Keratinocyte (primary cell): ENCODE data around the gene VCL. TPM values are rescaled to one million over a fixed set of nuclear protein-coding genes. Genes with fewer than 3 reads are reported as not detected.

Experiments
- DNase-seq: peaks from one replicate; pipeline ENCODE4 v3.0.0-alpha.2; 2011; ENCODE audit warnings: low read depth, missing footprints, low spot score
- FAIRE-seq: peaks from 2 replicates; lab custom pipeline; 2011; peaks lifted over from hg19 to GRCh38; lab: Jason Lieb, UNC
- H2AFZ ChIP-seq: 2 replicates; pipeline ENCODE4 v1.6.0; 2012; ENCODE audit warnings: low read length, control low read depth, inconsistent platforms; ENCODE audit not compliant: control insufficient read depth
- H3K27ac ChIP-seq: 2 replicates; pipeline ENCODE4 v1.5.1; 2011; ENCODE audit warnings: low read length; ENCODE audit not compliant: control insufficient read depth, insufficient read depth
- H3K27me3 ChIP-seq: 3 replicates; pipeline ENCODE4 v1.6.0; 2011; ENCODE audit warnings: low read length; ENCODE audit not compliant: control insufficient read depth, insufficient read depth; ENCODE audit errors: extremely low read depth
- H3K36me3 ChIP-seq, 2 experiments: 2 replicates in 1 of 2; 3 replicates in 1 of 2; pipeline ENCODE4 v1.5.1; 2011; ENCODE audit warnings: low read length in 2 of 2, mild to moderate bottlenecking in 1 of 2; ENCODE audit not compliant: control insufficient read depth in 2 of 2, insufficient read depth in 2 of 2; ENCODE audit errors: extremely low read depth in 1 of 2
- H3K4me1 ChIP-seq: 3 replicates; pipeline ENCODE4 v1.5.1; 2011; ENCODE audit warnings: low read length; ENCODE audit not compliant: control insufficient read depth, insufficient read depth; ENCODE audit errors: extremely low read depth
- H3K4me2 ChIP-seq: 3 replicates; pipeline ENCODE4 v1.6.0; 2011; ENCODE audit warnings: low read depth, low read length; ENCODE audit not compliant: control insufficient read depth, insufficient read depth; ENCODE audit errors: extremely low read depth
- H3K4me3 ChIP-seq, 3 experiments: fragments of 200-600 bp in 1 of 3; sonication (generic) in 1 of 3; 2 replicates in 2 of 3; 3 replicates in 1 of 3; pipeline ENCODE4 v1.5.1; 2011 to 2016; ENCODE audit warnings: low read length in 3 of 3, mild to moderate bottlenecking in 3 of 3, control low read depth in 2 of 3, inconsistent platforms in 1 of 3, low read depth in 1 of 3, mixed read lengths in 1 of 3, mixed run types in 1 of 3, moderate library complexity in 1 of 3; ENCODE audit not compliant: control insufficient read depth in 2 of 3, insufficient read depth in 2 of 3; ENCODE audit errors: extremely low read depth in 1 of 3
- H3K79me2 ChIP-seq: 2 replicates; pipeline ENCODE4 v1.6.0; 2012; ENCODE audit warnings: low read length; ENCODE audit not compliant: control insufficient read depth, insufficient read depth
- H3K9ac ChIP-seq: 3 replicates; pipeline ENCODE4 v1.6.0; 2011; ENCODE audit warnings: low read length; ENCODE audit not compliant: control insufficient read depth, insufficient read depth; ENCODE audit errors: extremely low read depth
- H3K9me1 ChIP-seq: 3 replicates; pipeline ENCODE4 v1.6.0; 2011; ENCODE audit warnings: low read length; ENCODE audit not compliant: control insufficient read depth, insufficient read depth; ENCODE audit errors: extremely low read depth
- H3K9me3 ChIP-seq: 2 replicates; pipeline ENCODE4 v1.5.1; 2012; ENCODE audit warnings: low read depth, low read length; ENCODE audit not compliant: control insufficient read depth
- H4K20me1 ChIP-seq: 3 replicates; pipeline ENCODE4 v1.6.0; 2011; ENCODE audit warnings: low read length; ENCODE audit not compliant: control insufficient read depth, insufficient read depth; ENCODE audit errors: extremely low read depth
- EZH2 ChIP-seq: IDR thresholded peaks from one replicate; pipeline ENCODE4 v1.6.1; 2012; ENCODE audit warnings: inconsistent platforms, mild to moderate bottlenecking, low read length, moderate library complexity
- dilution Hi-C: fragments of 300-500 bp; cut with MboI; formaldehyde crosslinking; loops from one replicate; pipeline ENCODE4 v1.7.0; 2020; ENCODE audit warnings: low sequenced_read_pairs; ENCODE audit not compliant: extremely low pct_ligation_motif_present
- polyA plus RNA-seq, 5 experiments: library from polyadenylated mRNA; depleted of rRNA in 3 of 5; stranded (reverse) in 3 of 5; stranded (forward) in 1 of 5; unstranded in 1 of 5; fragments of >200 nt; gene quantifications; 1 replicate in 1 of 5; 2 replicates in 3 of 5; 3 replicates in 1 of 5; pipeline versions ENCODE4 v1.2.1 to v1.2.3, GENCODE V29; 2011 to 2012; ENCODE audit warnings: missing spikeins in 2 of 5, low read depth in 1 of 5, low replicate concordance in 1 of 5
- TF ChIP-seq, protein P1 (sequence below), 3 experiments: IDR thresholded peaks in 1 of 3; conservative IDR thresholded peaks in 1 of 3; optimal IDR thresholded peaks in 1 of 3; 2 replicates in 2 of 3; 3 replicates in 1 of 3; pipeline versions ENCODE3 to v1.5.1; 2011; ENCODE audit warnings: low read length in 3 of 3, mild to moderate bottlenecking in 3 of 3, moderate library complexity in 2 of 3, control low read depth in 1 of 3, inconsistent platforms in 1 of 3; ENCODE audit not compliant: insufficient read depth in 2 of 3; ENCODE audit errors: extremely low read depth in 1 of 3

Gene VCL
- polyA plus RNA-seq, 1 donor (not counting 4 experiments of a cell fraction or from before 2014, with no cell fraction given) = 102 TPM

DNA sequence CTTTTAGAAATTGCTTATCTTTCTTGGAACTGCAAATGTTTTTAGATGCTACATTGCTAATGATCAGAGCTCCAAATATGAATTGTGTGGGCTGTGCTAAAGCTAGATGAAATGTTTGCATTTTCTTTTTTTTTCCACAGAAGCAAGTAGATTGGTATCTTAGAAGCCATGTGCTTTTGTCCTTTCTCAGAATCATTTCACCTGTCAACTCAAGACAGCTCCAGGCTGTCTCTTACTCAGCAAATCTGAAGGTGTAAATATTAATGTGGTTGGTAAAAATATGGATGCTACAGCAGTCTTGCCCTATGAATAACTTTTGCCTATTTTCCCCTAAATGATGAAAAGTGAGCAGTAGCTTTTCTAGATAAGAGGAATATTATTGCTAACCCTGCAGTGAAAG is 111.5 kb downstream of the VCL start:
- peaks cover 17% of the 10 kb centered on the region for H3K4me1 ChIP-seq
- no peak for TF ChIP-seq EZH2
- TF ChIP-seq, protein P1, sequence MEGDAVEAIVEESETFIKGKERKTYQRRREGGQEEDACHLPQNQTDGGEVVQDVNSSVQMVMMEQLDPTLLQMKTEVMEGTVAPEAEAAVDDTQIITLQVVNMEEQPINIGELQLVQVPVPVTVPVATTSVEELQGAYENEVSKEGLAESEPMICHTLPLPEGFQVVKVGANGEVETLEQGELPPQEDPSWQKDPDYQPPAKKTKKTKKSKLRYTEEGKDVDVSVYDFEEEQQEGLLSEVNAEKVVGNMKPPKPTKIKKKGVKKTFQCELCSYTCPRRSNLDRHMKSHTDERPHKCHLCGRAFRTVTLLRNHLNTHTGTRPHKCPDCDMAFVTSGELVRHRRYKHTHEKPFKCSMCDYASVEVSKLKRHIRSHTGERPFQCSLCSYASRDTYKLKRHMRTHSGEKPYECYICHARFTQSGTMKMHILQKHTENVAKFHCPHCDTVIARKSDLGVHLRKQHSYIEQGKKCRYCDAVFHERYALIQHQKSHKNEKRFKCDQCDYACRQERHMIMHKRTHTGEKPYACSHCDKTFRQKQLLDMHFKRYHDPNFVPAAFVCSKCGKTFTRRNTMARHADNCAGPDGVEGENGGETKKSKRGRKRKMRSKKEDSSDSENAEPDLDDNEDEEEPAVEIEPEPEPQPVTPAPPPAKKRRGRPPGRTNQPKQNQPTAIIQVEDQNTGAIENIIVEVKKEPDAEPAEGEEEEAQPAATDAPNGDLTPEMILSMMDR (optimal IDR thresholded peaks at IDR 0.05 in 1 of 3, IDR thresholded peaks at IDR 0.05 in 1 of 3, conservative IDR thresholded peaks at IDR 0.05 in 1 of 3; ENCODE audit: extremely low read depth in 1 of 3, insufficient read depth in 2 of 3, low read length in 3 of 3) = no peak
- no peak overlapping the region for H2AFZ ChIP-seq
- H4K20me1 ChIP-seq = peaks cover 6% of the 10 kb centered on the region
- no peak overlapping the region for H3K4me3 ChIP-seq
- no peak overlapping the region for H3K4me2 ChIP-seq
- no peaks in the 10 kb centered on the region for H3K27me3 ChIP-seq
- no peaks in the 10 kb centered on the region for H3K9me3 ChIP-seq
- DNase-seq (no peak), FAIRE-seq (no peak)
- H3K9me1 ChIP-seq = no peaks in the 10 kb centered on the region
- H3K79me2 ChIP-seq = no peaks in the 10 kb centered on the region
- dilution Hi-C loops = no loop called here
- peaks cover 57 to 64% of the 10 kb centered on the region in 2 experiments for H3K36me3 ChIP-seq
- H3K9ac ChIP-seq = no peak overlapping the region
- no peak overlapping the region for H3K27ac ChIP-seq

DNA sequence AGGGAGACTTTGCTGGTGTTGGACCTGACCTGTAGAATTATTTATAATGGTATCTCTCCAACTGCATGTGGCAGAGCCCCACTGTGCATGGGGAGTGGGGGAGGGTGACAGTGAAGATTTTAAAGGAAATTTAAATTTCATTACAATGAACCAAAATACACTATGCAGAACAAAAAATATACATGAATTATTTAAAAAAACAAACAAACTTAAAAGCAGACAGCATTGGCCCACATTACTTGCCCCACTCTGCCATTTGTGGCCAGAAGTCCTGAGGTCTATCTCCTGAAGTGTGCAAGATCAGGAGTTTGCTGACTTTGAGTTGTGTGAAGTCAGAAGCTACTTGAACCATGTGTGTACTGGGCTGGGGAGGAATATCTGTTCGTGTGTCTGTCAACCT is 112.2 kb downstream of the VCL start:
- DNase-seq (no peak), FAIRE-seq (no peak)
- Histone ChIP-seq H3K4me3 (no peak overlapping the region), H3K4me1 (peaks cover 17% of the 10 kb centered on the region), H3K27me3 (no peaks in the 10 kb centered on the region), H3K9ac (no peak overlapping the region), H3K9me1 (no peaks in the 10 kb centered on the region), H3K4me2 (no peak overlapping the region), H3K9me3 (no peaks in the 10 kb centered on the region), H3K79me2 (no peaks in the 10 kb centered on the region), H2AFZ (no peak overlapping the region), H3K27ac (no peak overlapping the region), H3K36me3 (peaks cover 56 to 64% of the 10 kb centered on the region in 2 experiments), H4K20me1 (peaks cover 6% of the 10 kb centered on the region)
- TF ChIP-seq, protein P1 (optimal IDR thresholded peaks at IDR 0.05 in 1 of 3, IDR thresholded peaks at IDR 0.05 in 1 of 3, conservative IDR thresholded peaks at IDR 0.05 in 1 of 3; ENCODE audit: extremely low read depth in 1 of 3, insufficient read depth in 2 of 3, low read length in 3 of 3) = no peak
- no peak for TF ChIP-seq EZH2
- dilution Hi-C loops = no loop called here
